GM12892 (cell line): ENCODE results near the gene TMEM208.

Source experiments
- DNase-seq: peaks from one replicate; pipeline ENCODE4 v3.0.0; 2011; ENCODE audit not compliant: insufficient read length
- FAIRE-seq: peaks from 2 replicates; lab custom pipeline; 2011; peaks lifted over from hg19 to GRCh38; lab: Jason Lieb, UNC
- POLR2A ChIP-seq: IDR thresholded peaks from 2 replicates; pipeline ENCODE4 v1.6.1; 2011; ENCODE audit warnings: low read depth, low read length, control low read depth
- POLR2AphosphoS5 ChIP-seq: IDR thresholded peaks from 2 replicates; pipeline ENCODE4 v1.6.1; 2011; ENCODE audit warnings: low read depth, low read length, control low read depth
- TAF1 ChIP-seq: IDR thresholded peaks from 2 replicates; pipeline ENCODE4 v1.6.1; 2011; ENCODE audit warnings: low read depth, mild to moderate bottlenecking, control low read depth, low read length, borderline replicate concordance

Gene TMEM208

DNA sequence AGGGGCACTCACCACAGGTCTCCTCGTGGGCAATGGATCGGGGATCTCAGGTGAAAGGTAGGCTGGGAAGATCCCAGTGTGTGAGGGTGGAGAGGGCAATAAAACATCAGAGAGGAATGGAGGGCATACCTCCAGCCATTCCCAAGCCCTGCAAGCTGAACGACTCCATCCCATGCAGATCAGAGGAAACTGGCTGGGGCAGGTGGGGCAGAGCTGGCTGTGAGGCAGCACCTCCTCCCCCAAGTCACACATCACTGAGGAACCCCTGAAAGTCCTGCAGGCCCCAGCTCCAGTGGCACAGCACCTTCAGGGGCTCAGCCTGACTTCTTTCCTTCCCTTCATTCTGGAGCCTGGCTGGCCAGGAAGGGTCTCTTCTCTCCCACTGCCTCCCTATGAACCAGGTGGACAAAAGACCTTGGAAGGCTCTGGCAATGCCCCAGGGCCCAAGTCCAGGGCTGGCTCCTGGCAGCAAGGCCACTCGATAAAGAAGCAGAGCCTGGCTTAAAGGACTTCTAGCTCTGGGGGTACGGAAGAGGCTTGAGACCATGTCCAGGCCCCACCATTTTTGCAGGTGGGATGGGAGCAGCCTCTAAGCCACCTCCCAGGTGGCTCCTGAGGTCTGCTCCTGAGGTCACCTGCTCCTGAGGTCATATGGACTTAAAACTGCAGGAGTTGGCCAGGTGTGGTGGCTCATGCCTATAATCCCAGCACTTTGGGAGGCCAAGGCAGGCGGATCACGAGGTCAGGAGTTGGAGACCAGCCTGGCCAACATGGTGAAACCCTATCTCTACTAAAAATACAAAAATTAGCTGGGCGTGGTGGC is 13.5 kb upstream of the TMEM208 start:
- no peak for TF ChIP-seq TAF1
- TF ChIP-seq POLR2A: no peak
- TF ChIP-seq POLR2AphosphoS5: no peak
- FAIRE-seq: no peak

GRCh38 chr16:67215706-67216105 is 11.2 kb upstream of the TMEM208 start:
- no peak for DNase-seq
- no peak for FAIRE-seq
- TF ChIP-seq TAF1 (no peak), POLR2AphosphoS5 (no peak), POLR2A (no peak)

More for the DNA sequence above, 13.5 kb upstream of the TMEM208 start:
- no peak for DNase-seq

DNA sequence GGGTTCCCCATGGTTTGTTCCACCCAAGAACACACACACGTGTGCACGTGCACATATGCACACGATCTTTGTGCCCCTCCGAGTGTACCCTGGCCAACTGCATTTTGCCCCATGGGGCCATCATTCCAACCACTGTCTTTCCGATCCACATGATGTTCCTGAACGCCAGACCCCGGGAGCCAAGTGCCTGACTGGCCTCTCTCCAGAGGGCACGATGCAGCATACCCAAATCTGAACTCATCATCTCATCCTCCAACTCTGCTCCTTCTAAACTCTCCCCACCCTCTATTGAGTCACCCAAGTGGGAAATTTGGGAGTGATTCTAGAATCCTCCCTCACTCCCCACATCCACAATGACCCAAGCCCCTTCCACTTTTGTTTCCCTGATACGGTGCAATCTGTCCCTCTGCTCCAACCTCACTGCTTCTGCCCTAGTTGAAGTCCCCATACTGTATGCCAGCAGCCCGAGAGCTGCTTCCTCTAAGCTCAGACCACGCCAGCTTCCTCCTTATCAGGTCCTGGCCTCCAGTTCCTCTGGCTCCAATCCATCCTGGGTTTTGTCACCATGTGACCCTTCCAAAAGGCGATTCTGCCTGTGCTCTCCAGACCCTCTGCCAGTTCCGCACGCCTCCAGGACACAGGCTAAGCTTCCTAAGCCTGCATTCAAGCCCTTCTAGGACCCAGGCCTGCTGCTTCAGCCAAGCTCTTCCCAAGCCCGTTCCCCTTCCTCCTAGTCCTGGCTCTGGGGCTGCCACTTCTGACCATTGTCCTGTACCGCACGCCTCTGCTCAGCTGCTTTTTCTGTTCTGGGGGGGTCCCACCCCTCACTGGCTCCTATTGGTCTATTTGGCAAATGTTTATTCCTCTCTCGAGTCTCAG is 10.1 kb upstream of the TMEM208 start:
- FAIRE-seq (no peak), DNase-seq (no peak)
- TF ChIP-seq POLR2A: no peak
- no peak for TF ChIP-seq TAF1
- no peak for TF ChIP-seq POLR2AphosphoS5

GRCh38 chr16:67223992-67224391 is 2.9 kb upstream of the TMEM208 start:
- FAIRE-seq (no peak), DNase-seq (no peak)
- no peak for TF ChIP-seq POLR2AphosphoS5
- no peak for TF ChIP-seq TAF1
- TF ChIP-seq POLR2A: no peak

DNA sequence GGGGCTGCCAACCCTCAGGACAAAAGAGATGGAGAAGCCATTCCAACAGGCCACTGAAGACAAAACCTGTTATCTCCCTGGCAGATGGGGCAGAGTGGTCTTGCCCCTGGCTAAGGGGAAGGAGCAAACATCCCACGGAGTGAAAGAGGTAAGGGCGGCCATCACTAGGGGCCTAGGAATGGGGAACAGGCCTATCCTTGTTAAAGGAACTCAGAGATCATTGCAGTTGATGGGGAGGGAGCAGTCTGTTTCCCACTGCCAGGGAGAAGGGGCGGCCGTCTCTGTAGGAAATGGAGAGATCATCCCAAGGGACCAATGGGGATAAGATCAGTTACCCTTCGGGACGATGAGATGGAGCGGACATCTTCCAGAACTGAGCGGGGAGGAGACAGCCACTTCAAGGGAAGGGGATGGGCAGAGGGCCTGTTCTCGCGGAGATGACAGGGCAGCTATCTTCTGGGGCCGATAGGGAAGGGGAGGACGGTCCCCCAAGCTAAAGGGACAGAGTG is 581 bp upstream of the TMEM208 start:
- FAIRE-seq: no peak
- no peak for DNase-seq
- TF ChIP-seq TAF1: no peak
- no peak for TF ChIP-seq POLR2A

DNA sequence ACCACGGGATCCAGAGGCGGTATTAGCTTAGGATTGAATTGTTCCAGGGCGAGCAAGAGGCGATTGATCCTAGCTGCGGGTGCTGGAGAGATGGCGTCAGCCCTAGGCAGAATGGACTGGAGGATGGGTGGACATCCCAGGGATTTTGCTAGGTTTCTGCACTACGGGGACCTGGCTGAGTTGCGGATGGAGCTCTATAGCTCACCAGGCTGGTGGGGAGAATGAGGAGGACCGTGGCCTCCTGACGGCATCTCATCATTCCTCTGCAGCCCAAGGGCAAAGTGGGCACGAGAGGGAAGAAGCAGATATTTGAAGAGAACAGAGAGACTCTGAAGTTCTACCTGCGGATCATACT is 614 bp downstream of the TMEM208 start:
- TF ChIP-seq TAF1: no peak
- no peak for TF ChIP-seq POLR2AphosphoS5
- TF ChIP-seq POLR2A: no peak
- no peak for FAIRE-seq
- no peak for DNase-seq

GRCh38 chr16:67228034-67228785 is 1.3 kb downstream of the TMEM208 start:
- FAIRE-seq: no peak
- DNase-seq: no peak
- TF ChIP-seq POLR2AphosphoS5 (0 out of 2 replicates have a peak, but pooled peaks have one; percentile 17), POLR2A (no peak), TAF1 (no peak)

DNA sequence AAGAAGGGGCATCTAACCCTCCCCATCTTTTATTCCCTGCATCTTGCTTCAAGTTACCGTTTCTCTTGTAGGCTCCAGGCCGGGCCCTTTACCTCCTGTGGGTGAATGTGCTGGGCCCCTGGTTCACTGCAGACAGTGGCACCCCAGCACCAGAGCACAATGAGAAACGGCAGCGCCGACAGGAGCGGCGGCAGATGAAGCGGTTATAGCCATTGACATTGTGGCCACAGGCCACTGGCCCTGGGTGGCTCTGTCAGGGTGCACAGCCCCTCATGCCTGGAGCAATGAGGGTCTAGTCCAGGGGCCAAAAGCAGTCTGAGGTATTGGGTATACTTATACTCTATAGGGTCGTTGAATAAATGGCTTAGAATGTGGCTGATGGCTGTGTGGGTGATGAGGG is 2.0 kb downstream of the TMEM208 start:
- DNase-seq: no peak
- no peak for TF ChIP-seq TAF1
- no peak for TF ChIP-seq POLR2AphosphoS5
- TF ChIP-seq POLR2A: no peak
- no peak for FAIRE-seq

- TF ChIP-seq TAF1: no peak
- peak; percentile 65; the same call in 1 of the 2 replicates for TF ChIP-seq POLR2AphosphoS5
- peak; percentile 35; the same call in 1 of the 2 replicates for TF ChIP-seq POLR2A
- FAIRE-seq: no peak
- DNase-seq: no peak
Observed at GRCh38 chr16:67229906-67230808, 3.2 kb downstream of the TMEM208 start.
